NCI-H345 treated with DMSO at 0.1 percent for 48 hours (cell line): ENCODE results near the gene NR2F6.
"Not testable (repeated sequence)": the region's sequence is repeated elsewhere in the genome, so short reads cannot be mapped to it uniquely, and the experiment has no call there.

Source experiments
- DNase-seq: peaks from one replicate; lab custom pipeline; 2025; ENCODE audit not compliant: unreplicated experiment; lab: John Stamatoyannopoulos, UW

NR2F6 gene

DNA sequence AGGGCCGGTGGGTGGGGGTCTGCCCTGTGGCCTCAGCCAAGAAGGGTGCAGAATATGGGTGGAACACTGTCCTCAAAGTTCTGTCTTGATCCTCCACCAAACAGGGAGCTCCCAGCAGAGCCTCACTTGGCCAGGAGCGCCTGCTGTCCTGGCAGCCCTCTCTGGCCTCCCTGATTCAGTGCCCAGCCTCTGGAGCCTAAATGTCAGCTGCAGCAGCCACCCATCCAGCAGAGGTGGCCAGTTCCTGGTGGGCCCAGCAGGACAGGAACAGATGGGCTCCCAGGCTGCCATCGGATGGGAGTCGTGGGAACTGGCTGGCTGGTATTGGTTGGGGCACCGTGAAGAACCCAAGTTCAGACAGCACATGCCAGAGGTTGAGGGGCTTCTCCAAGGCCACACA lies 32.4 kb downstream of the NR2F6 start:
- no peak for DNase-seq

- no peak for DNase-seq
Measured at GRCh38 chr19:17211547-17212446, 33.9 kb downstream of the NR2F6 start.

DNA sequence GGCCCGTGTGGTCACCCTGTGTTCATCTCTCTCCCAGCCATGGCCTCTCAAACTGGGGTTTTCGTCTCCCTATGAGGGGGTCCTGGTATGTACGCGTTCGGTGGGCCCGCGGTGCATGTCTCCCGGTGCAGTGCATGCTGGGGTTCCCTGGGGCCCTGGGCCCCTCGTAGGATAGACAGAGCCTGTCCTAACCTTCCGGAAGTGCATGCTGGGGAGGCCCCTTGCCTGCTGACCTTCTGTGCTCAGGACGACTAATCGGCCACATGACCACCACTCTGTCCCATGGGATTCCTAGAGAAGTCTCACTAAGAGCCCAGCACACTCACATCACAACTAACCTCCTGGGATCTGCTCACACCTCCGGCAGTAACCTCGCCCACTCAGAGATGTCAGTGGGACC lies 35.4 kb downstream of the NR2F6 start:
- DNase-seq: no peak

DNA sequence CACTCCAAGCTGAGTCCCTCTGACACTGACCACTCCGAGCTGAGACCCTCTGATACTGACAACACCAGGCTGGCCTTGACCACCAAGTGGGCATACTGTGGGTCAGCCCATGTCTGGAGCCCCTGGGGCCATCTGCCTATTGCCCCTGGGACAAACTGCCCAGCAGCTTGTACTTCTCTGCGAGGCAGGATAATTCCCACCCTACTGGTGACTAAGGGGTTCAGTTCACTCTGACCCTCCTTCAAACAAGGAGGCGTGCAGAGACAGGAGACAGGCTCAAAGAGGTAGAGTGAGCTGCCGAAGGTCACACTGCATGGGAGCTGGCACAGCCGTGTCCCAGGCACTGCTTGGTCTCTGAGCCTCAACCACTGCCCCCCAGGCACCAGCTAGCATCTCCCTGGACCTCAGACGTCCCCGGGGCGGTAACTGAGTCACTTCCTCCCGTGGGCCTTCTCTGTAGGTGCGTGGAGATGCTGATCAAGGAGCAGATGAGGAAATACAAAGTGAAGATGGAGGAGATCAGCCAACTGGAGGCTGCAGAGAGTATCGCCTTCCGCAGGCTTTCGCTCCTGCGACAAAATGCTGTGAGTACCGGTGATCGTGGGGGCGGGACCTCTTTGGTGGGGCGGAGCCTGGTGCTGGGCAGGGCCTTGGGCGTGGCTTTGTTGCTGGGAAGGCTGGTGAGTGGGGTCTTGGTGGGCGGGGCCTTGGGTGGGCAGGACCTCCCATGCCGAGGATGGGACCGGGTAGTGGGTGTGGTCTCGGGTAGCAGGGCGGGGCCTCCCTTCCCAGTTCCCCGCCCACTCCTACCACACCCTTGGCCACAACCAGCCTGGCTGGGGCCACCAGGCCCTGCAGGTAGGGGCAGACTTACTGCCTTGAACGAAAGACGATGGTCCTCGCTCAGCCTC lies 36.3 kb downstream of the NR2F6 start:
- DNase-seq: no peak

DNA sequence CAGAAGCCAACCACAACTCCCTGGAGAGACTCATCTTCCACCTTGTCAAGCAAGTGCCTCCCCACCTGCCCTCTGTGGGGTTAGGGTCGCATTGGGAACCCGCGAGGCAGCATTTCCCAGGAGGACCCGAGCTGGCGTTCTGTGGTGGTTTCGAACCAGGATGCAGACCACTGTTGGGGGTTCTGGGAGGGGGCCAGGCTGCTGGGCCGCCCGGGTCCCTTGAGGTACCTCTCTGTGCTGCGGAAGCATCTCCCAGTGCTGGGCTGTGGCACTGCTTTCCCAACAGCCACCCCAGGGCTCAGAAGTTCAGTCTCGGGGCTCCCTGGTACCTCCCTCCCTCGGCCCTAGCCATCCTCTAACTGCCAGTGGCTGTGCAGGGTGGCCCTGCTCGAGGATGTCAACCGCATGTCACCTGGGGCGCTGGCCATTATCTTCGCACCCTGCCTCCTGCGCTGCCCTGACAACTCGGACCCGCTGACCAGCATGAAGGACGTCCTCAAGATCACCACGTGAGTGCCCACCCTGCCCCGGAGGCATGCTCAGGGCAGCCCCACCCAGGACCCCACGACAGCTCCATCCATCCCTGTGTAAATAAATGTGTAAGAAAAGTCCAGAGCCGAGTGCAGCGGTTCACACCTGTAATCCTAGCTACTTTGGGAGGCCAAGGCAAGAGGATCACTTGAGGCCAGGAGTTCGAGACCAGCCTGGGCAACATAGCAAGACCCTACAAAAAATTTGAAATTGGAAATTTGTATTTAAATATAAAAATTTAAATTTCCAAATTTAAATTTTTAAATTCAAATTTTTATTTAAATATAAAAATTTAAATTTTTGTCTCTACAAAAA lies 38.8 kb downstream of the NR2F6 start:
- DNase-seq: no peak

GRCh38 chr19:17205237-17206140 lies 40.2 kb downstream of the NR2F6 start:
- no peak for DNase-seq

- DNase-seq: no peak
Measured at GRCh38 chr19:17202713-17203112, 43.0 kb downstream of the NR2F6 start.

DNA sequence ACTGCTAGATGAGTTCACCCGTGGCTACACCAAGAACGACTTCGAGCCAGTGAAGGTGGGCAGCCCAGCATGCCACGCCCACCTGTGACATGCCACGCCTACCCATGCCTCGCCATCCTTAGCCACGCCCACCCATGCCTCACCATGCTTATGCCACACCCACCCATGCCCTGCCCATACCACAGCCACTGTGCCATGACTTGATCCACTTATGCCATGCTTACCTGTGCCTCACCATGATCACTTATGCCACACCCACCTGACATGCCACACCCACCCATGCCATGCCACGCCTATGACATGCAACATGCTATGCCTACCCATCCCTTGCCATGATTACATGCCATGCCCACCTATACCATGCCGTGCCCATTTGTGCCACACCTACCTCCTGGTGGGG lies 43.5 kb downstream of the NR2F6 start:
- no peak for DNase-seq

DNA sequence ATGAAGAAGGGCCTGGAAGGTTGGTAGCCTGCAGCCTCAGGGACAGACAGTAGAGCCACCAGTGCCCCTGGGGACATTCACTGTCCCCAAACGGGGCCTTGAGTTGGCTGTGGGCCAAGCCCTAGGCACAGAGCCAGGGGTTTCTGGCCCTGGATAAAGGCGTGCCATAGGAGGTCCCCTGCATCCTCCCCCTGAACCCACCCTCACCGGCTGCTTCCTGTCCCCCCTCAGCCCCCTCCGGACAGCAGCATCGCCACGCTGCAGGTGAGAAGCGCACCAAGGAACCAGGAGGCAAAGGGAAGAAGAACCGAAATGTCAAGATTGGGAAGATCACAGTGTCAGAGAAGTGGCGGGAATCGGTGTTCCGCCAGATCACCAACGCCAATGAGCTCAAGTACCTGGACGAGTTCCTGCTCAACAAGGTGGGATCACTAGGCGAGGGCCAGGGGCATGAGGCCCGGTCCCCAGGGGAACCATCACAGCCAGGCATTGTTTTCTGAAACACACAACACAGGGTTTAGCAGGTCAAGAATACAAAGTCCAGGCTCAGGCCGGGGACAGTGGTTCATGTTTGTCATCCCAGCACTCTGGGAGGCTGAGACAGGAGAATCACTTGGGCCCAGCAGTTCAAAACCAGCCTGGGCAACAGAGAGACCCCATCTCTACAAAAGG lies 45.2 kb downstream of the NR2F6 start:
- no peak for DNase-seq

- DNase-seq: no peak
Measured at GRCh38 chr19:17197666-17198065, 48.1 kb downstream of the NR2F6 start.

- DNase-seq: no peak
Measured at GRCh38 chr19:17196610-17197009, 49.1 kb downstream of the NR2F6 start.

- no peak for DNase-seq
Measured at GRCh38 chr19:17195106-17195505, 50.6 kb downstream of the NR2F6 start.

- no peak for DNase-seq
Measured at GRCh38 chr19:17194608-17195007, 51.1 kb downstream of the NR2F6 start.

DNA sequence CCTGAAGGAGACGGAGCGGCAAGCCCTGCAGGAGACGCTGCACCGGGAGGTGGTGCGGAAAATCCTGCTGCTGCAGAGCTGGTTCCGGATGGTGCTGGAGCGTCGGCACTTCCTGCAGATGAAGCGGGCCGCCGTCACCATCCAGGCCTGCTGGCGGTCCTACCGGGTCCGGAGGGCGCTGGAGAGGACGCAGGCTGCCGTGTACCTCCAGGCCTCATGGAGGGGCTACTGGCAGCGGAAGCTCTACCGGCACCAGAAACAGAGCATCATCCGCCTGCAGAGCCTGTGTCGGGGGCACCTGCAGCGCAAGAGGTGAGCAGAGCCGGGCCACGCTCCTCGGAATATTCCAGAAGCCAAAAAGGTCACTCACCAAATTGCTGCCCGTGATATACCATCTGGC lies 53.0 kb downstream of the NR2F6 start:
- no peak for DNase-seq

- DNase-seq: not testable (repeated sequence)
Measured at GRCh38 chr19:17191736-17192135, 54.0 kb downstream of the NR2F6 start.

- no peak for DNase-seq
Measured at GRCh38 chr19:17185590-17185989, 60.1 kb downstream of the NR2F6 start.

DNA sequence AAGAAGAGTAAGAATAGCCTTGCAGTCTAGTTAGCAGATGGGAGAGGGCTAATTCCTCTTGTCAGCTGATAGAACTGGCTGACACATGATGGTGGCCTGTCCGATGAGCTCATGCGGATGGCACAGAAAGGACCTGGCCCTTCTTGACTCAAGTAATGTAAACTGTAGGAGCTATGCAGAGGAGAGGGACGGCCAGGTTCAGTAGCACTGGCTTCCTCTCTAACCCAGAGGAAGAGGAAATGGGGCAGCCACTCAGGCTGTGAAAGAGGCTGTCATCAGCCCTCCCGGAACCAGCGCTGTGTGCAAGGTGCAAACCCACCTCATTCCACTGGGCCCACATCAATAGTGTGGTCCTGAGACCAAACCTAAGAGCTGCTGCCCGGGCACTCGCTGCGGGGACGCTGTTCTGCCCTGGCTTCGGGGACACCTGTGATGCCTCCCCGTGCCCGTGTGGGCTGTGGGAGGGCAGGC lies 61.3 kb downstream of the NR2F6 start:
- no peak for DNase-seq

DNA sequence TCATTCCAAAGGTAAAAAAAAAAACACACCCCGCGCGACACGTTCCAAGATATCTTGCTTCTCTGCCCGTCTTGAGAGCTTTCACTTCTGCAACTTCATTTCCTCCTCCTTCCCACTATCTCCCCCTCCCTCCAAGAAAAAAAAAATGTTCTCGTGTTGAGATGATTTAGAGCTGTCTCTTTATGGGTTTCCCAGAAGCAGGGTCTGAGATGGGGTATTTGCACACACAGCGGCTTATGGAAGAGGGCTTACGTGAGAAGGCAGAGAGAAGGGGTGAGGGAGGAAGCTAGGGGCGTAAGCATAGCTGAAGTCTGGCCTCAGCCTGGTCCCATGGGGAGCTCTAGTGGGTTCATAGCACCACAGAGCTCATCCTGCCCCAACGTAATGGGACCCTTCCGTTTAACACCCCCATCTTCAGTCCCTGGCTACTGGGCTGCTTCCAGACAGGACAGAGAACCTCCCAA lies 61.8 kb downstream of the NR2F6 start:
- DNase-seq: no peak

- DNase-seq: no peak
Measured at GRCh38 chr19:17183271-17183761, 62.4 kb downstream of the NR2F6 start.
